ENCODE results near the gene UNK. TPM values are rescaled to one million over a fixed set of nuclear protein-coding genes. Genes with fewer than 3 reads are reported as not detected.

The UNK gene
- total and polyA plus RNA-seq, 2 experiments from 2014 or later: 11.5 to 12.4 TPM

DNA sequence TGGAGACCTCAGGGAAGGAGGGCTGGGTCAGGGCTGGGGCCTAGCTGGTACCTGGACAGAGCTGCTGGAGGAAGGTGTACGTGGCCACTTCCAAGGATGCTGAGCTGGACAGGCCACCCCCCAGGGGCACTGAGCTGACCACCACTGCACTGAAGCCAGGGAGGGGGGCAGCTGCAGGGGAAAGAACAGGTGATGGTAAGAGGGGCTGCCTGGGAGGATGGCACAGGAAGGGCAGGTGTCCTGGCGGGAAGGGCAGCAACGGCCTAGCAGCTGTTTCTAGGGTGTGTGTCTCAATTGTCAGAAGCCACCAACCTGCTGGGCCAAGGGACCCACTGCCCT, 21.4 kb upstream of the UNK start:
- Histone ChIP-seq H3K4me1 (ENCODE audit: insufficient read depth) (no peaks in the 10 kb centered on the region), H3K27ac (no peak overlapping the region), H3K36me3 (ENCODE audit: low read depth) (no peaks in the 10 kb centered on the region), H2AFZ (no peak overlapping the region), H3K4me3 (no peak overlapping the region), H3K9ac (no peak overlapping the region), H3K9me2 (ENCODE audit: insufficient read depth) (no peaks in the 10 kb centered on the region), H3K27me3 (replicated peaks; ENCODE audit: insufficient read depth) (no peaks in the 10 kb centered on the region), H3K79me2 (ENCODE audit: insufficient read depth) (no peaks in the 10 kb centered on the region), H4K20me1 (ENCODE audit: insufficient read depth) (no peaks in the 10 kb centered on the region), H3K9me3 (ENCODE audit: low read depth) (no peaks in the 10 kb centered on the region), H3K4me2 (ENCODE audit: unreplicated experiment) (no peak overlapping the region), H3F3A (ENCODE audit: insufficient read depth) (peaks cover 3% of the 10 kb centered on the region; the same call in 1 of the 2 replicates)
- 98 to 100% methylated on average over 3 of the region's 3 CpGs for WGBS, 2 experiments (ENCODE audit: low coverage in 1 of 2, low lambda C conversion rate in 2 of 2, missing lambda C conversion rate in 2 of 2)
- TF ChIP-seq EZH2 (IDR thresholded peaks at IDR 0.05; ENCODE audit: insufficient read depth, poor library complexity, severe bottlenecking): no peak
- no peak for TF ChIP-seq EZH2phosphoT487 (IDR thresholded peaks at IDR 0.05; ENCODE audit: insufficient read depth, low read depth)
- DNase-seq: no peak
- in situ Hi-C loops (cut with MboI): no loop called here

DNA sequence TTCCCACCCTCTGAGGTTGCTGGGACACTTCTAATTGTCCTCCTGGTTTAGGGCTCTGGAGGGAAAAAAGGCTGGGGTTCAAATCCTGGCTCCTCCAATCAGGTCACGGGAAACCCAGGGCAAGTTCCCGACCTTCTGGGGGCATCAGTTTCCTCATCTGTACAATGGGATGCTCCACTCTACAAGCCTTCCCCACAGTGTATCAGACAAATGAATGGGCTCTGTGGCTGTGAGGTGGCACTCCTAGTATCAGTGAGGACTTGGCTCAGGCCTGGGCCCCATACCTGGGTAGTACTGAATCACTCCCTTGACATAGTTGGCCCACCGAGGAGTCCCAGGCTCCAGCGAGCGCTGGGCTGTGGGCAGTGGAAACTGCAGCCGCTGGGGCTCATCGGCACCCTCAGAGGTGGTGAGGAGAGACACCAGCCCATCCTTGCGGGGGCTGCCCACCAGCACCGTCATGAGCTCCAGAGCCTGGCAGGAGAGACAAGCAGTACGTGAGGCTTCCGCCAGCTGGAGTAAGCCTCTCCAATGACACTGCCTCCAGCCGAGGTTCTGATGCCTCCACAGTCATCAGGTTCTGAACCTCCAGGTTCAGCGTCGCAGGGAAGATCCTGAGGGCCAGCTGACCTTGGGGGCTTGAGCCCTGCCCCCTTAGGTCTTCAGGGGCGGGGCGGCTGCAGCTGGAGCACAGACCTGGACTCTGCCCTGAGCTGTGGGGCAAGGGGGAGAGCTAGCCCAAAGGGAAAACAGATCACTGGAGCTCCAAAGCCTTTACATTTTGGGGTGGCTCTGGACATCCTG, 20.8 kb upstream of the UNK start:
- Histone ChIP-seq H4K20me1 (ENCODE audit: insufficient read depth) (no peaks in the 10 kb centered on the region), H3K27me3 (replicated peaks; ENCODE audit: insufficient read depth) (no peaks in the 10 kb centered on the region), H3K36me3 (ENCODE audit: low read depth) (no peaks in the 10 kb centered on the region), H3K9me2 (ENCODE audit: insufficient read depth) (no peaks in the 10 kb centered on the region), H3K79me2 (ENCODE audit: insufficient read depth) (no peaks in the 10 kb centered on the region), H3K9ac (peak overlapping the region; percentile 79), H3K4me3 (peak overlapping the region; percentile 74), H2AFZ (peak overlapping the region; percentile 93), H3K4me2 (ENCODE audit: unreplicated experiment) (peak overlapping the region; percentile 82), H3K4me1 (ENCODE audit: insufficient read depth) (no peaks in the 10 kb centered on the region), H3F3A (ENCODE audit: insufficient read depth) (peaks cover 3% of the 10 kb centered on the region; the same call in 1 of the 2 replicates), H3K9me3 (ENCODE audit: low read depth) (no peaks in the 10 kb centered on the region), H3K27ac (no peak overlapping the region; the same call in 1 of the 2 replicates)
- DNase-seq: peak; percentile 46
- TF ChIP-seq EZH2phosphoT487 (IDR thresholded peaks at IDR 0.05; ENCODE audit: insufficient read depth, low read depth) (no peak), EZH2 (IDR thresholded peaks at IDR 0.05; ENCODE audit: insufficient read depth, poor library complexity, severe bottlenecking) (no peak)
- 59 to 62% methylated on average over 13 to 16 of the region's 16 CpGs for WGBS, 2 experiments (ENCODE audit: low coverage in 1 of 2, low lambda C conversion rate in 2 of 2, missing lambda C conversion rate in 2 of 2)
- in situ Hi-C loops (cut with MboI): no loop called here

DNA sequence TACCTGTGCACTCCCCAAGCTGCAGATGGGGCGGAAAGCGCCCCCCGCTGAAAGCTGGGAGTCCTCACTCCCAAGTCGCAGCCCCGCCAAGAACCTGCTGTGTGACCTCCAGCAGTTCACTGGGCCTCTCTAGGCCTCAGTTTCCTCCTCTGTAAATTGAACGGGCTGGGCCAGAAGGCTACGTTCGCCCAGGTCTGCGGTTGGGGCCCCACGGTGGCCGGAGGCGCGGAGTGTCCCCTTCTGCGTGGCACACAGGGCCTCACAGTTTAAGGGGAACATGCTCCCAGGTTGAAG, 20.2 kb upstream of the UNK start:
- in situ Hi-C loops (cut with MboI): no loop called here
- Histone ChIP-seq H3F3A (ENCODE audit: insufficient read depth) (peaks cover 3% of the 10 kb centered on the region; the same call in 1 of the 2 replicates), H3K79me2 (ENCODE audit: insufficient read depth) (no peaks in the 10 kb centered on the region), H3K27ac (no peak overlapping the region; the same call in 1 of the 2 replicates), H3K36me3 (ENCODE audit: low read depth) (no peaks in the 10 kb centered on the region), H2AFZ (peak overlapping the region; percentile 93), H3K27me3 (replicated peaks; ENCODE audit: insufficient read depth) (no peaks in the 10 kb centered on the region), H3K9ac (peak overlapping the region; percentile 79), H3K4me1 (ENCODE audit: insufficient read depth) (no peaks in the 10 kb centered on the region), H3K9me3 (ENCODE audit: low read depth) (no peaks in the 10 kb centered on the region), H4K20me1 (ENCODE audit: insufficient read depth) (no peaks in the 10 kb centered on the region), H3K9me2 (ENCODE audit: insufficient read depth) (no peaks in the 10 kb centered on the region), H3K4me3 (peak overlapping the region; percentile 74), H3K4me2 (ENCODE audit: unreplicated experiment) (peak overlapping the region; percentile 82)
- 8 to 12% methylated on average over 14 of the region's 14 CpGs for WGBS, 2 experiments (ENCODE audit: low coverage in 1 of 2, low lambda C conversion rate in 2 of 2, missing lambda C conversion rate in 2 of 2)
- TF ChIP-seq EZH2 (IDR thresholded peaks at IDR 0.05; ENCODE audit: insufficient read depth, poor library complexity, severe bottlenecking): no peak
- TF ChIP-seq EZH2phosphoT487 (IDR thresholded peaks at IDR 0.05; ENCODE audit: insufficient read depth, low read depth): no peak
- DNase-seq: no peak

DNA sequence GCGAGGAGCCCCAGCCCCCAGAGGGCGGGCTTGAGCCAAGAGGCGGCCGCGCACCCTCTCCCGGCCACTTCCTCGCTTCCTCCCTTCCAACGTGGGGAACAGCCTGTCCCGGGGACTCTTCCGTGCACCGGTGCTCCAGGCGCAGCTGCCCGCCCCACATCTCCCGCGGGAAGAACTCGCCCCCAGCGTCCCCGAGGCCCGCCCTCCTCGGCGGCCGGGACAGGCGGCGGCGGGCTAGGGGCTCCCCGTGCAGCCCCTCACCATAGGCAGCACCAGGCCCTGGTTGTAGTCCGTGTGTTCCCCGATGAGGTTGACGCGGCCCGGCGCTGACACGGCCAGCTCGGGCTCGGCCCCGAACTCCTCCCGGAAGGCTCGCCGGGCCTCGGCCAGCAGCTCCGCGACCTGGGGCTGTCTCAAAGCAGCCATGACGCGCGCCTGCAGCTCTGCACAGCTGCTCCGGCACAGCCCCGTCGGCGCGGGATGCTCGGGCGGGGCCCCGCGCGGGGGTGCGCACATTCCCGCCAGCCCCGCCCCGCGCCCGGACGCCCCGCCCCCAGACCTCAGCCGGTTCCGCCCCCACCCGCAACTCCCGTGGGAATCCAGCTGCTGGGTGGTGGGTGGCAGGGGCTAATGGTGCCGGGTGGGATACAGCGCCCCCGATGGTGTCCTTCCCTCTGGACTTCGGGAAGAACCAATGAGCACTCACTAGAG, 19.7 kb upstream of the UNK start, which contains the start of gene GALK1:
Gene GALK1, minus strand, starts transcription at position 482 of the 711 bp plus-strand sequence. Its CDS starts 56 bp downstream, at position 426.
- in situ Hi-C loops (cut with MboI): no loop called here
- Histone ChIP-seq H3K9ac (peak within 1 kb of the TSS; percentile 79), H3K36me3 (ENCODE audit: low read depth) (no peaks in the 10 kb centered on the region), H3K9me3 (ENCODE audit: low read depth) (no peaks in the 10 kb centered on the region), H3F3A (ENCODE audit: insufficient read depth) (peaks cover 3% of the 10 kb centered on the region; the same call in 1 of the 2 replicates), H3K27me3 (replicated peaks; ENCODE audit: insufficient read depth) (no peaks in the 10 kb centered on the region), H3K79me2 (ENCODE audit: insufficient read depth) (no peaks in the 10 kb centered on the region), H3K4me1 (ENCODE audit: insufficient read depth) (no peaks in the 10 kb centered on the region), H3K4me2 (ENCODE audit: unreplicated experiment) (peak within 1 kb of the TSS; percentile 82), H4K20me1 (ENCODE audit: insufficient read depth) (no peaks in the 10 kb centered on the region), H3K4me3 (peak within 1 kb of the TSS; percentile 74), H3K27ac (peak within 1 kb of the TSS; percentile 9; the same call in 1 of the 2 replicates), H2AFZ (peak within 1 kb of the TSS; percentile 93), H3K9me2 (ENCODE audit: insufficient read depth) (no peaks in the 10 kb centered on the region)
- no peak for TF ChIP-seq EZH2phosphoT487 (IDR thresholded peaks at IDR 0.05; ENCODE audit: insufficient read depth, low read depth)
- no peak for TF ChIP-seq EZH2 (IDR thresholded peaks at IDR 0.05; ENCODE audit: insufficient read depth, poor library complexity, severe bottlenecking)
- 0% methylated on average over 50 to 61 of the region's 71 CpGs for WGBS, 2 experiments (ENCODE audit: low coverage in 1 of 2, low lambda C conversion rate in 2 of 2, missing lambda C conversion rate in 2 of 2)
- peak; percentile 92 for DNase-seq
